Cardiac muscle cell (in vitro differentiated cells and primary cell): ENCODE results near the gene INSYN2B. TPM values are rescaled to one million over a fixed set of nuclear protein-coding genes. Genes with fewer than 3 reads are reported as not detected.
"Not testable (repeated sequence)": the region's sequence is repeated elsewhere in the genome, so short reads cannot be mapped to it uniquely, and the experiment has no call there.

Experiments used
- DNase-seq, 2 donors: peaks; one replicate each; pipeline versions ENCODE4 v3.0.0 to v3.0.0-alpha.2; 2010 to 2017; ENCODE audit warnings: low read depth in 1 of 2, low spot score in 1 of 2
- H3K27ac ChIP-seq: fragments of 200-600 bp; sonication (generic); 2 replicates; pipeline ENCODE4 v1.5.1; 2016
- H3K27me3 ChIP-seq: fragments of 200-600 bp; sonication (generic); 2 replicates; pipeline ENCODE4 v1.6.0; 2016; ENCODE audit warnings: control low read depth
- H3K36me3 ChIP-seq: fragments of 200-600 bp; sonication (generic); 2 replicates; pipeline ENCODE4 v1.5.1; 2016; ENCODE audit warnings: control low read depth
- H3K4me1 ChIP-seq: fragments of 200-600 bp; sonication (generic); 2 replicates; pipeline ENCODE4 v1.8.1; 2017; ENCODE audit warnings: low read depth, mild to moderate bottlenecking, mixed run types
- H3K4me3 ChIP-seq: fragments of 200-600 bp; sonication (generic); 2 replicates; pipeline ENCODE4 v1.5.1; 2016; ENCODE audit warnings: mild to moderate bottlenecking
- H3K9me3 ChIP-seq: fragments of 200-600 bp; sonication (generic); 2 replicates; pipeline ENCODE4 v1.5.1; 2017; ENCODE audit warnings: low read depth, mild to moderate bottlenecking, control low read depth
- polyA plus RNA-seq: library from polyadenylated mRNA; unstranded; fragments of >200 nt; fragmentation: Nextera tagmentation; extraction: Ambion mirVana; gene quantifications from 2 replicates; pipeline ENCODE4 v1.2.1, GENCODE V29; 2016
- total RNA-seq: library from RNA; depleted of rRNA; stranded (reverse); fragments of >200 nt; gene quantifications from 2 replicates; pipeline ENCODE4 v1.2.3, GENCODE V29; 2016
- TF ChIP-seq, protein P1 (sequence below): IDR thresholded peaks from 2 replicates; pipeline ENCODE4 v1.5.1; 2012; ENCODE audit warnings: low read depth, mild to moderate bottlenecking, low read length

Gene INSYN2B
- total and polyA plus RNA-seq, 2 experiments from 2014 or later: 1.6 to 9.3 TPM

- Histone ChIP-seq H3K9me3 (no peaks in the 10 kb centered on the region), H3K36me3 (no peaks in the 10 kb centered on the region), H3K4me1 (no peaks in the 10 kb centered on the region), H3K4me3 (no peak overlapping the region), H3K27me3 (no peaks in the 10 kb centered on the region), H3K27ac (no peak overlapping the region)
- TF ChIP-seq, protein P1, sequence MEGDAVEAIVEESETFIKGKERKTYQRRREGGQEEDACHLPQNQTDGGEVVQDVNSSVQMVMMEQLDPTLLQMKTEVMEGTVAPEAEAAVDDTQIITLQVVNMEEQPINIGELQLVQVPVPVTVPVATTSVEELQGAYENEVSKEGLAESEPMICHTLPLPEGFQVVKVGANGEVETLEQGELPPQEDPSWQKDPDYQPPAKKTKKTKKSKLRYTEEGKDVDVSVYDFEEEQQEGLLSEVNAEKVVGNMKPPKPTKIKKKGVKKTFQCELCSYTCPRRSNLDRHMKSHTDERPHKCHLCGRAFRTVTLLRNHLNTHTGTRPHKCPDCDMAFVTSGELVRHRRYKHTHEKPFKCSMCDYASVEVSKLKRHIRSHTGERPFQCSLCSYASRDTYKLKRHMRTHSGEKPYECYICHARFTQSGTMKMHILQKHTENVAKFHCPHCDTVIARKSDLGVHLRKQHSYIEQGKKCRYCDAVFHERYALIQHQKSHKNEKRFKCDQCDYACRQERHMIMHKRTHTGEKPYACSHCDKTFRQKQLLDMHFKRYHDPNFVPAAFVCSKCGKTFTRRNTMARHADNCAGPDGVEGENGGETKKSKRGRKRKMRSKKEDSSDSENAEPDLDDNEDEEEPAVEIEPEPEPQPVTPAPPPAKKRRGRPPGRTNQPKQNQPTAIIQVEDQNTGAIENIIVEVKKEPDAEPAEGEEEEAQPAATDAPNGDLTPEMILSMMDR: no peak
- DNase-seq: no peak
Measured at GRCh38 chr5:169836835-169837536, 143.3 kb downstream of the INSYN2B start.

DNA sequence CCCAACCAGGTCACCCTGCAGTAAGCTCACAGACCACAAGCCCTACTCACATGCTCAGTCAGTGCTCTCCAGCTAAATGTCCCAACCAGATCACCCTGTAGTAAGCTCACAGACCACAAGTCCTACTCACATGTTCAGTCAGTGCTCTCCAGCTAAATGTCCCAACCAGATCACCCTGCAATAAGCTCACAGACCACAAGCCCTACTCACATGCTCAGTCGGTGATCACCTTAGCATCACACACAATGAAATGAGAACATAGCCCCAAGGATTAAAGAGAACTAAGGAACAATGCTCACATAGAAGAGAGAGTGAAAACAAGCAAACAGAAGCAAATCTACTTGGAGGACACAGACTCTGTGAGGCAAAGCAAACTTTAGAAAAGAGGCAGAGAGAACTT, 145.8 kb downstream of the INSYN2B start:
- not testable (repeated sequence) for DNase-seq

DNA sequence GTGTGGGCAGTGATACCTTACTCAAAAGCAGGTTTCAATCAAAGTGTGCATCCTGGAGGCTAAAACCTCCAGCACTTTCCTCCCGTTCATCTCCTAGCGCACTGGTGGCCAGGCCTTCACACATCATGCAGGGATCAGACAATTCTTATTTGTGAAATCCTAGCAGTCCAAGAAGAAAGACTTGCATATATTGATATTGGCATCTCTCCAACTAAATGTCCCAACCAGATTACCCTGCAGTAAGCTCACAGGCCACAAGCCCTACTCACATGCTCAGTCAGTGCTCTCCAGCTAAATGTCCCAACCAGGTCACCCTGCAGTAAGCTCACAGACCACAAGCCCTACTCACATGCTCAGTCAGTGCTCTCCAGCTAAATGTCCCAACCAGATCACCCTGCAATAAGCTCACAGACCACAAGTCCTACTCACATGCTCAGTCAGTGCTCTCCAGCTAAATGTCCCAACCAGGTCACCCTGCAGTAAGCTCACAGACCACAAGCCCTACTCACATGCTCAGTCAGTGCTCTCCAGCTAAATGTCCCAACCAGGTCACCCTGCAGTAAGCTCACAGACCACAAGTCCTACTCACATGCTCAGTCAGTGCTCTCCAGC, 146.5 kb downstream of the INSYN2B start:
- H3K27me3 ChIP-seq, H3K36me3 ChIP-seq, H3K9me3 ChIP-seq, H3K27ac ChIP-seq, H3K4me3 ChIP-seq, H3K4me1 ChIP-seq: not testable (repeated sequence)
- DNase-seq: peak in 1 of 2 donors; percentile 71

More for the DNA sequence above, 145.8 kb downstream of the INSYN2B start:
- not testable (repeated sequence) for H3K9me3 ChIP-seq, H3K4me3 ChIP-seq, H3K36me3 ChIP-seq, H3K27ac ChIP-seq, H3K27me3 ChIP-seq, H3K4me1 ChIP-seq

- no peaks in the 10 kb centered on the region for H3K27me3 ChIP-seq
- TF ChIP-seq, protein P1: no peak
- no peaks in the 10 kb centered on the region for H3K36me3 ChIP-seq
- no peak overlapping the region for H3K27ac ChIP-seq
- no peak overlapping the region for H3K4me3 ChIP-seq
- H3K4me1 ChIP-seq: no peaks in the 10 kb centered on the region
- no peaks in the 10 kb centered on the region for H3K9me3 ChIP-seq
- DNase-seq: no peak
Measured at GRCh38 chr5:169832845-169833244, 147.4 kb downstream of the INSYN2B start.

DNA sequence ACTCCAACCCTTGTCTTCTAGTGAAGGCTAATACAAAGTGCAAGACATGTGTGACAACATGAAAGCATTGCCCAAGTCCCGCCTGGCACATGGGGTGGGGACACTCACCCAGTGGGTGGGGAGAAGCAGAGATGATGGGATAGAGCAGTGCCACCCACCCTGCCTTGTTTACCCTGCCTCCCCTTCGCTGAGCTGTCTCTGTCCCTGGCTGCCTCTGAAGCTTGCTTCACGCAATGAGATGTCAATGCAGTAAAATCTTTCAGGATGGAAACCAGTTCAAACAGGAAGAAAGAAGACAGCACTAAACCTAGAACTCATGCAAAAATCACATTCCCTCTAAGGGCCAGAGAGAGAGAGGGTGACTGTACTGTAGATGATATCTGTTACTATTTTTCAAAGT, 148.0 kb downstream of the INSYN2B start:
- no peaks in the 10 kb centered on the region for H3K4me1 ChIP-seq
- DNase-seq: no peak
- H3K36me3 ChIP-seq: no peaks in the 10 kb centered on the region
- TF ChIP-seq, protein P1: no peak
- no peaks in the 10 kb centered on the region for H3K9me3 ChIP-seq
- H3K27ac ChIP-seq: no peak overlapping the region
- H3K4me3 ChIP-seq: no peak overlapping the region
- H3K27me3 ChIP-seq: no peaks in the 10 kb centered on the region

DNA sequence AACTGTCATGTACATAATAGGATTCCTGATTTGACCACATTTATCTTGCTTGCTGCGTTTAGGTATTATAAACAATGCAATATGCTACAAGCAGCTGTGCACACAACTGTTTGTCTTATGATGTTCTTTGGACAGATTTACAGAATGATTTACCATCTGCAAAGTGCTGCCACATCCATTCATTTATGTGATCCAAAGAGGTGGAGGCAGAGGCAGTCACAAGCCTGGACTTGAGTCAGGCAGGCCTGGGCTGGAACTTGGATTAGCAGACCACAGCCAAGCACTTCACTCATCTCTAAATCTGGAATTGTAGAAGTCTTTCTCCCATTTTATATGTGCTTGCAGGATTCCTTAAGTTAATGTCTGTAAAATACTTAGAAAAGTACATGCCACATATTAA, 149.0 kb downstream of the INSYN2B start:
- no peak overlapping the region for H3K27ac ChIP-seq
- no peaks in the 10 kb centered on the region for H3K27me3 ChIP-seq
- TF ChIP-seq, protein P1: no peak
- no peaks in the 10 kb centered on the region for H3K9me3 ChIP-seq
- no peak for DNase-seq
- no peaks in the 10 kb centered on the region for H3K36me3 ChIP-seq
- H3K4me1 ChIP-seq: no peaks in the 10 kb centered on the region
- no peak overlapping the region for H3K4me3 ChIP-seq
